Stimulated activated CD8-positive, alpha-beta memory T cell treated with anti-CD3 and anti-CD28 coated beads, Interleukin-7, amount 100 ng/mL, for 4 hours (primary cell): ENCODE measurements around the gene RCN1.
A peak's percentile ranks its signal among the peaks of the same experiment; 100 is the strongest.
"Not testable (repeated sequence)": the region's sequence is repeated elsewhere in the genome, so short reads cannot be mapped to it uniquely, and the experiment has no call there.

ENCODE experiments used
- DNase-seq, 2 donors: peaks; one replicate each; pipeline ENCODE4 v3.0.0-alpha.2; 2020; ENCODE audit warnings: low read depth in 2 of 2

The RCN1 gene

DNA sequence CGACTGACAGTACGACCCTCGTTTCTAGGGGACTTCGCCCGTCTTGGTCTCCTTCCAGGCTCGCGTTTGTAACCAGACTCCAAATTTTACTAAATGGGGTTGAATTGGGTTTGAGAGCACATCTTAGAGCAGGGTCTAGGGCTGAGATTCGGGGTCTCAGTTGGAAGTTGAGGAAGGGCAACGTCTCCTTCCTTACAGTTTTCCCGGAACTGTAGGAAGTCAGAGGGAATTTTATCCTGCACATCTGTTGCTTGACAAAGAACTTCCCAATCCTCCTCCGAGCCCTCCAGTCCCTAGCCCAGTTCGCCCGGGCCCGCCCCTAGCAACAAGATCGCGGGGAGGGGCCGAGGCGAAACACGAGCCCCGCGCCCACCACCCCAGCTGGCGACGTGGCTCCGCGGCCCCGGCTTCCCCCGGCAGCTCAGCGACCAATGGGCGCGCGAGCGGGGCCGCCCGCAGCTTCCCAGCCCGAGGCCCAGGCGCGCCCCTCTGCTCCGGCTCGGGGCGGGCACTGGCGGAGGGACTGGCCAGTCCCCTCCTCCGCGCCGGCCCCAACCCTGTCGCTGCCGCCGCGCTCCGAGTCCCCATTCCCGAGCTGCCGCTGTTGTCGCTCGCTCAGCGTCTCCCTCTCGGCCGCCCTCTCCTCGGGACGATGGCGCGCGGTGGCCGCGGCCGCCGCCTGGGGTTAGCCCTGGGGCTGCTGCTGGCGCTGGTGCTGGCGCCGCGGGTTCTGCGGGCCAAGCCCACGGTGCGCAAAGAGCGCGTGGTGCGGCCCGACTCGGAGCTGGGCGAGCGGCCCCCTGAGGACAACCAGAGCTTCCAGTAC lies at the start of gene RCN1:
Gene RCN1 (plus strand): TSS at position 530 of the 826 bp plus-strand sequence. CDS start 123 bp downstream, at position 653.
- DNase-seq, result peak; percentile 11 to 48

DNA sequence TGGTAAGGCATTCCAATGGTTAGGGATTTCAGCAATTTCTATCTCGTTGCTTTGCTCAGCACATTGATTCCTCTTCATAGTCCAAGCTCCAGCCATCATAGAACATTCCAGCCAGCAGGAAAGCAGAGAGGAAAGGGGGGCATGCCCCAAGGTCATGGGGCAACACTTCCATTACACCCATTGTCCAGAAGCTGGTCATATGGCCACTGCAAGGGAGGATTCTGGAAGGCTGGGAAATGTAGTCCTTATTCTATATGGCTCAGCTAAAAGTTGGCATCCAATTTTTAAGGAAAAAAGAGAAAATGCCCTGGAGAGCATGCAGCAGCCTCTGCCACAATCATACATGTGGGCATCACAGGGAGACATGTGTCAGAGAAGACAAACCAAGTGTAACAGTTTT lies 47.1 kb upstream of the RCN1 start:
- DNase-seq, result no peak

DNA sequence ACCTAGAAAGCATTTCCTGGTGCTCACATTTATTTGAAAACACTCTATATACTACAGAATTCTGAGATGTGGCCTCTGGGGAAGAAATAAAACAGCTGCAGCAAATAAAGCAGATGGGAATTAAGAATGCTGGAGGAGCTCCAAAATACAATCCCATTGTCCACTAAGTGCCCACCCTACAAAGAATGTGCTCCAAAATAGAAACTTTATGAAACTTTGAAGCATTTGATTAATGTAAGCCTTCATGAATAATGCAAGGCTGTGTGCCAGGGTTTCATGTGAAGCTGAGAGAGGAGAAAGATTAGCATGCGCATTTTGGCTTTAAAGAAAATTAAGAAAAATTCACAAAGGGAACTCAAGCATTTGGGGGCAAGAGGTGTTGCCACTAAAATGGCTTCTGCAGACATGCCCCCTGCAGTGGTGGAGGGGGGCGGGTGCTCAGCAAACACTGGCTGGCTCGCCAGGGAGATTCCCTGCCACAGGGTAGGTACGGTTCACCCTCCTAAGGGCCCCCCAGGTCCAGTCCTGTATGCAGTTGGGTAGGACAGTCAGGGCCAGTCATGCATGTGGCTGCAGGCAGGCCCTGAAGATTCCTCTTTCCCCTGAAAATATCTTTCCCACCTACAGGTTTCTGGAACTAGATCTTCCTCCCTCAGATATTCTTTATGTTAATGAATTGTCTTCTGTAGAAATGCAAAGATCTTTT lies 46.6 kb upstream of the RCN1 start:
- DNase-seq, result no peak

DNA sequence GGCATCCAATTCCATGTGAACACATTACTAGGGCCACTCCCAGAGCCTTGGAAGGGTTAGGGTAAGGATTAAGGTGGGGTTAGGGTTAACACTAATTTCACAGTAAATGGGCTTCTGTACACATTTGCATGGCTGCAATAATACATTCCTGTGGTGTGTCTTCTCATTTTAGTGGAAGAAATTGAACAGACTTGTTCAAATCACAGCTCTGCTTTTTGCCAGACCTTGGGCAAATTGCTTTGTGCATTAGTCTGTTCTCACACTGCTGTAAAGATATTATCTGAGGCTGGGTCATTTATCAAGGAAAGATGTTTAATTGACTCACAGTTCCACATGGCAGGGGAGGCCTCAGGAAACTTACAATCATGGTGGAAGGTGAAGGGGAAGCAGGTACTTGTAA lies 45.4 kb upstream of the RCN1 start:
- no peak for DNase-seq

DNA sequence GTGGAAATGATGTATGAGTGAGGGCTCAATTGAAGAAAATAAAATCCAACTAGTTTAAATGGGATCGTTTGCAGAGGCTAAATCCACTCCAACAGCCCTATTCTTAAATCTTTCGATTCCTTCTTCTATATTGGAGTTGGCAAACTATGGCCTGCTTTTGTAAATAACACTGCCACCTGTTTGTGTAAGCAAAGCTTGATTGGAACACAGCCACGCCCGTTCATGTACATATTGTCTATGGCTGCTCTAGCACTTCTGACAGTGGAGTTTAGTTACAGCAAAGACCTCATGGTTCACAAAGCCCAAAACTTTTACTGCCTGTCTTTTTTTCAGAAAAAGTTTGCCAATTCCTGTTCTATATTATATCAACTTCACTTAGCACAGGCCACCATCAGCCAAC lies 40.6 kb upstream of the RCN1 start:
- DNase-seq, result no peak

DNA sequence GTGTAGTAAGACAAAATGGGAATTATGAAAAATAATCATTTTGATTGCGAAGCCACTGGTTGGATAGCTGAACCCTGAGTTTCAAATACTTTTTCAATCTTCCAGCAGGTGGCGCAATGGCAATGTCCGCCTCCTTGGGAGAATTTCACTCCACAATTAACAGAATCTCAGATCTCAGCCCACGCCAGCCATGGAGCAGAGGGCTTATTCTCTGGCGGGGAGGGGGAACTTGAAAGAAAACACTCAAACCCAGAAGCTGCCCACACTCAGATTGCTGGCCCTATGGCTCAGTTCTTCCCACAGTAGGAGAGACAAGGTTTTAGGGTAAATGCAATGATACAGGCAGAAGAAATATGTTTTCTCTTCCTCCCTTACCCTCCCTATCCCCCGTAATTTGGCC lies 38.7 kb upstream of the RCN1 start:
- DNase-seq, result peak; percentile 17 to 19

DNA sequence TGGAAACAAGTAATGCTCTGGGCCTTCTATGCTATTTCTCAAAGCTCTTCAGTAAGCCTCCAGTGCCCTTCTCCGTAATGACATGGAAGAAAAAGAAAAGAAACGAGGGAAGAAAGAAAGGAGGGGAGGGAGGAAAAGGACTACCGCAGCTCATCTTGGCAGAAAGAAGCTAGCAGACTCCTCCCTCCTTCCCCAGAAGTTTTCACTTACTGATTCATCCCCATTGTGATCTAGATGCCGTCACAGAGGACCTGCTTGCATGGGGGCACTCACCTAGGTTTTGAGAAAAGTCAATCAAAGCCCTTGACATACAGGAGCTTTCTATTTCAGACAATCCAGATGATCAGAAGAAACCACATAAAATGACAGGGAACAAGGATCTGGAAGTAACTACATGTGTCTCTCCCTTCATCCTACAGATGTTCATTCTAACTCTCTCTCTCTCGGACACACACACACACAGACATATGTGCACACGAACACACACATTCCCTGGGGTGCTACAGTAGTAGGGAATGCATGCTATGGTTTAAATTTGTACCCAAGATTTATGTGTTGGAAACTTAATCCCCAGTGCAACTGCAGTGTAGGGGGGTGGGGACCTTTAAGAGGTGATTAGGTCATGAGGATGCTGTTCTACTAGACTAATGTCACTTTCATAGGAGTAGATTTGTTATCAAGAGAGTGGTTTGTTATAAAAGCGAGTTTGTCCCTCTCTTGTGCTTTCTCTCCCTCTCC lies 37.6 kb upstream of the RCN1 start:
- no peak for DNase-seq

DNA sequence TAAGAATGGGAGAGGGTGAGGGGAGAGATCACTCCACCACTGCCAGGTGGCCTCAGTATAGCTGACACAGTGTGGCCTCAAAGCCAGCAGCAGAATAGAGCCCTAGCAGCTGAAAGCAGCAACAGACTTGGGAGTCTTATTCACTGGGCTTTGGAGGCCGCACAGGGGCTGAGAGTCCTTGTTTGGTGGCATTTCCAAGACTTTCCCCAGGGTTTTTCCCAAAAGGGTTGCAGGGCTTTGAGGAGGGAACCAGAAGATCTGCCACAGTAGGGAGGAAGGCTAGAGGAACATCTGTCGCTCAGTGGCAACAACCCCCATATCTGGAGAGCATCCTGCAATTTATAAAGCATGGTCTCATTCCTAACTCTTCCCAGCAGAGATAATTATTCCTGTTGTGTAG lies 35.0 kb upstream of the RCN1 start:
- DNase-seq, result no peak

DNA sequence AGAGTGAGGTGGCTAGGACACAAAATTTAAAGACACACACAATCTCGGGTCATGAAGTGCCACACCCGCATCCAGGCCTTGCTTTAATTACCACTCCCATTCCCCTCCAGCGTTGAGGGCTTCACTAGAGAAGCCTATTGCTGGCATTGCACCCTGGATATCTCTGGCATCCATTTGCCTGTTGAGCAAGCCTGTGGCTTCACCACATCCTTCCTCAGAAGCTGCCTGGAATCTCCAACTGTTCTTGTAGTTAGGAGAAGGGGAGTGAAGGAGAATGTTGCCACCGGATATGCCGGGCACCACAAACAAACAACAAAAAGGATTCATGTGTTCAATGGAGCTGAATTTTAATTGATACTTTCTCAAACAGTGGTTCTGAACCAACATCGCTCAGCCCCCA lies 34.4 kb upstream of the RCN1 start:
- DNase-seq, result no peak

DNA sequence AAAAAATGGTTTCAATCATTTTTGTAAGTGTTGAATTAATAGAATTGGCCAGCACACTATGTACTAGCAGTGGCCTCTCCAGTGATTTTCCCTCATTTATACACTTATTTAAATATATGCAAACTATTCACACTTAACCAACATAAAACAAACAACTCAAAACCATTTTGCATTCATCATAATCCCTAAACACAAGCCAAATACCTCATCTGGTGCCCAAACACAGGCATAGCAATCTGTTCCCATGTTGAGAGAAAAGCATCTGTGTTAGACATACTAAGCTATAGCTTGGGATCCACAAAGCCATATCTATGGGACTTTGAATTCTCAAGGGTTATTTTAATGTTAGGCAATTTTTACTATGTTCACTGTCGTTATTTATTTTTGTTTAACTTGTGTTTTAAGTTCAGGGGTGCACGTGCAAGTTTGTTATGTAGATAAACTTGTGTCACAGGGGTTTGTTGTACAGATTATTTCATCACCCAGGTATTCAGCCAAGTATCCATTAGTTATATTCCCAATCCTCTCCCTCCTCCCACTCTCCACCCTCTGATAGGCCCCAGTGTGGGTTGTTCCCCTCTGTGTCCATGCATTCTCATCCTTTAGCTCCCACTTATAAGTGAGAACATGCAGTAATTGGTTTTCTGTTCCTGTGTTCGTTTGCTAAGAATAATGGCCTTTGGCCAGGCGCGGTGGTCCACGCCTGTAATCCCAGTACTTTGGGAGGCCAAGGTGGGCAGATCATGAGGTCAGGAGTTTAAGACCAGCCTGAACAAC lies 31.0 kb upstream of the RCN1 start:
- DNase-seq, result no peak

DNA sequence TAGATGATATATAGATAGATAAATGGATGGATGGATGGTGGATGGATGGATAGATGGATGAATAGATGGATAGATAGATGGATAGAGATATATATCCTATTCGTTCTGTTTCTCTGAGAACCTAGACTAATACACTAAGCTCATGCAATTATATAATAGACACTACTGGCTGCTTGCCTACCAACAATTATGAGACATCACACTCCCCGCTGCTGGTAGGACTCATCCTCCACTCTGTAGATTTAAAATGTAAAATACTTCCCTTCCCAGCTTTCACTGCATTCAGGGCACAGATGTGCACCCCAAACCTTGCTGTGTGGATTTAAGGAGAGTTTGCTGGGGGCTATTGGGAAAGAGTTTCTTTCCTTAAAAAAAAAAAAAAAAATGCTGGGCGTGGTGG lies 28.3 kb upstream of the RCN1 start:
- DNase-seq, result no peak

DNA sequence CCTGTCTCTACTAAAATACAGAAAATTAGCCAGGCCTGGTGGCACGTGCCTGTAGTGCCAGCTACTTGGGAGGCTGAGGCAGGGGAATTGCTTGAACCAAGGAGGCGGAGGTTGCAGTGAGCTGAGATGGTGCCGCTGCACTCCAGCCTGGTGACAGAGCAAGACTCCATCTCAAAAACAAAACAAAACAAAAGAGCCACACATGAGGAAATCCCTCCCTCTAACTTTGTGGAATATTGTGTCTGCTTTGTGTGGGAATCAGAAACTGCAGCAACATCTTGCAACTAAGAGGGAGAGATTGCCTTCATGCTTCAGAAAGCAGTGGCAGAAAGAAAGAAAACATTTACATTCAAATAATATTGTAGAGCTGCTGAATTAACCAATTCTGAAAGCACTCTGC lies 27.8 kb upstream of the RCN1 start:
- DNase-seq, result not testable (repeated sequence)

DNA sequence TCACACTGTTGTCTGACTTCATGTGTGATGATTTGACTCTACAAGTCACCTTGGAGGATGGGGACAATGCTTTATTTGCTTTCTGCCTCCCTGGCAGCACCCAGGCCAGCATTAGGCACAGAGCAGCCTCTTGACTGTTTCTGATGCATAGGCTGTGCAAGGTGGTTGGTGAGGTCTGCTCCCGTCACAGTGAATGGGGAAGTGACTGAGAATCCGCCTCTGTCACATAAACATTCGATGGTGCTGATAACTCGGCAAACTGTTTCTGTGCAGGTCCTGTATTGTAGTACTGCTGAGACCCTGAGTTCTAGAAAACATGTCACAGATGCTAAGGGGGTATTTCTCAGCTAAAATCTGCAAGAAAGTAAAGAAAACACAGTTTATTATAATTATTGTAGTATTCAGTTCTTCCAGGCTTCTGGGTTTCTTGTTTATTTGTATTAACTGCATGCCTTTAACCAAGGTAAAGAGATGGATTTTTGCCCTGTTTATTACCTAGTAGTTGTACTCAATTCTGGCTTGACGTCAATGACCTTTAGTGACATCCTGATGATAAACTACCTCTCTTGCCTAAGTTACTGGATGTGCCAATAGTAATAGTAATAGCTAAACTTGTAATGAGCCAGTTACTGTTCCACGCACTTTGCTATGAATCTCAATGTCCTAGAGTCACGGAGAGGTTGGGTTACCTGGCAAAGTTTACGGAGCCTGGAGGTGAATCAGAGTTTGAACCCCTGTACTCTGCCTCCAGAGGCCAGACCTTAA lies 24.8 kb upstream of the RCN1 start:
- no peak for DNase-seq

DNA sequence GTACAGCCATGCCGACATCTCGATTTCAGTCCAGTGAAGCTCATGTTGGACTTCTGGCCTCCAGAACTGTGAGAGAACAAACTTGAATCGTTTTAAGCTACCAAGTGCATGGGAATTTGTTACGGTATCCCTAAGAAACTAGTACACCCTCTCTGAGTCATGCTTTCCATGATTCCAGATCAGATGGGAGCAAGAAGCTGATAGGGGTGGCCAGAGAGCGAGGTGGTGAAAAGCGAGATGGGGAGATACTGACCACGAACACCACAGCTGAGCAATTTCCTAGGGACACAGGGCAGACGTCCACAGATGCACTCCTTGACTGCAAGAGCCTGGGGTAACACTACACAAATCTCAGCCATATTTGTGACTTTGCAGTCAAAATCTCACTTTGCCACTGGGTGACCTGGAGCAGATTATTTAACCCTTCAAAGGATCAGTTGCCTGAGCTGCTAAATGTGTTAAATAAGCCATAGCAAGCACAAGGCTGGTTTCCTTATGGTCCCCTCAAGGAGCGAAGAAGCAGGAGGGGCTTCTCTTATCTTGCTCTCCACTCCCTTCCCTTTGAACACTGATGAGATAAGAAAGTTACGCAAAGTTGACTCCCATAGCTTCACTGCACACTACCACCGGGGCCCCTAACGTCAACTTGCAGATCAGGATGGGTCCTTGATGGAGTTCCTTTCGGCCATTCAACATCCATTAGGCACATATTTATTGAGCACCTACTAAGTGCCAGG lies 22.6 kb upstream of the RCN1 start:
- DNase-seq, result no peak

DNA sequence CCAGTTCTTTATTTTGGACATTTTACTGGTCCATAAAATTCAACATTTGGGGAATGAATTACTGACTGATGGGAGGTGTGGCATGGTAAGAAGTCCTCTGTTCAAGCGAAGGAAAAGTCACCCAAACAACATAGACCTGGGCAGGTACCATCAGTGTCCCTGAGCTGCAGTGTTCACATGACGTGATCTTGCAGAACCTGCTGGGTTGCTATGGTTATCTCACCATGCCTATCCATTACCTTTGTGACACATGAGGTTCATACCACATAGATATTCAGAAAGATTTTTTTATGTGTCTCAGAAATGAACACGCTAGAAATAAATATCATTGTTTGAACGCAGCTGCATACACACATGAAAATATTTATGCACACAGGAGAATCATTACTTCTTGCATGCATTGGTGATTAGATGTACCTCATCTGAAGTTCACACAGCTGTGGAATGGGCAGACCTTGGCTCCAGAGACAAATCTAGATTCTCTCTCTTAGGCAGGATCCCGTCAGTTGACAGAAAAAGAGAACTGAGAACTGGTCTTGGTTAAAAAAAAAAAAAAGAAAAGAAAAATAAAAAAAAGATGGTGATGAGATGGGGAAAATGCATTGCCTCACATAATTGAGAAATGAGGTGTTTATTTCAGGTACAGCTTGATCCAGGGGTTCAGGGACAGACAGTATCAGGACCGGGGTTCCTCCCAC lies 21.4 kb upstream of the RCN1 start:
- DNase-seq, result no peak

DNA sequence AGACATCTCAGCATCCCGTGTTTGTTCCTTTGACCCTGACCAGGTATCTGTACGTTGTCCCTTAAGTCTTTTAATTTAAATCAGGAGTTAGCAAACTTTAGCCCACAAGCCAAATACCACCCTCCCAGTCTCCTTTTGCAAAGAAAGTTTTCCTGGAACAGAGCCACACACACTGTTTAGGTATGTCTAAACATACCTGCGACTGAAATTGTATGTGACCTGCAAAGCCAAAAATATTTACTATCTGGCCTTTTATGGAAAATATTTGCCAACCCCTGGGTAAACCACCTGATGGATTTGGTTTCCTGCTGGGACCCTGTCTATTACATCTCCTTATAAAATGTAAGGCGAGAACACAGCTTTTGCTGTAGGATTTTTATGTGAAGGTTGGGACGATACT lies 20.2 kb upstream of the RCN1 start:
- DNase-seq, result no peak

DNA sequence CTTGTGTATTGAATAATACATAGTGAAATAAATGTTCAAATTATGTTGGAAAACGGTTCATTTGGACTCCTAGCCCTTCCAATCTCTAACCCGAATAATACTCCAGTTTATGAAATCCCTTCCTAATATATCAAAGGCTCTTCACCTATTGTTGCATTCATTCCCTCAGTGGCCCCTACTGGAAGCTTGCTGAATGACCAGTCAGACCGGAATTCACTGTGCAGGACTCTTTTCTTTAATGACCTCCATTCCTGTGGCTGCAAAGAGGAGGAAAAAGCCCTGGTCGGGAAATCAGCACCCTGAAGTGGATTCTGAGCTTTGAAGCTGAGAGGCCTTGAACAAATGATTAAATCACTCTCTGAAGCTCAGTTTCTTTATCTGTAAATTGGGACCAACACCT lies 19.1 kb upstream of the RCN1 start:
- no peak for DNase-seq

DNA sequence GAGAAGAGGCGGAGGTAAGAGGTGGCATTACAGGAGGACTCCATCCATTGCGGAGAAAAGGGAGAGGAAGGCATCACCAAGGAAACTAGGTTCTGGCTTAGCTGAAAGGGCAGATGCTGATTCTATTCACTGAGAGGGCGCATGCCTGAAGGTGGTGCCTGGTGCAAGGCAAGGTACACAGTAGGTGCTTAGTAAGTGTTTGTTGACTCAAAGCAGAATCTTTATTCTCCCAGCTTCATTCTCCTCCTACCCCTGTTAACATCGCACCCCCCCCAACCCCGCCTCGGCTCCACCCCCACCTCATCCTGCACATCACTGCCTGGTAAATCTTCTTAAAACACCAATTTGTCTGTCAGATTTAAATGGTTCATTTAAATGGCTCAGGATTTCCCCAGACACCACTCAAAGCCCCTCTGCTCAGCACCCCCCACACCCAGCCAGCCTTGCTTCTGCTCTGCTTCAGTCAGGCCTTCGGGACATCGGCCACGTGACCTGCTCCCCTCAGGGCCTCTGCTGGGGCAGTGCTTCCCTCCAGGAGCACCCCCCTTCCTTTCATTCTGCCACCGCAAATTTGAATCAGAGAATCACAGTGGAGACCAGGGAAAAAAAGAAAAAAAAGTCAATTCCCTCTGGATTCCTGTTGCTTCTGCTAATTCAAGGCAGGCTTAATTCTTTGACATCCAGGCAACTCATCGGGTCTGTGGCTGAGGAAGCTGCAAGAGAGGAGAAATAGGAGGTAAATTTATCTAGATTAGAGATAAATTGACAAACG lies 17.8 kb upstream of the RCN1 start:
- DNase-seq, result no peak

DNA sequence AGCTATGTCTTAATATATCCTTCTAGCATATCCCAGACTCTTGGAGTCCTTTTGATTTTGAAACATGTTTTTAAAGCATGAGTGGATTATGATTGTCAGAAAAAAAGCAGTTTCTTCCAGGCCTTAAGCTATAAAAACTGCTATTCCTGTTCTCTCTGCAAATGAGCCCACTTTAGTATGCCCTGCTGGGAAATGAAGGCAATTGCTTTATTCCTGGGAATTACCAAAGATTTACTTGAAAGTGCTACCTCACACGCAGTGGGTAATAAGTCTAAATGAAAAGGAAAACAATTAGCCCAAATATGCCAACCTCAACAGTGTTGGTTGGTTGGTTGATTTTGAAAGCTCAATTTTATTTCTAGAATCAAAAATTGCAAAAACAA lies 17.2 kb upstream of the RCN1 start:
- no peak for DNase-seq
